ENCODE measurements around the gene SCFD2. TPM values are rescaled to one million over a fixed set of nuclear protein-coding genes. Genes with fewer than 3 reads are reported as not detected.

SCFD2 gene
- total and polyA plus RNA-seq, 2 of the 8 experiments (the other 6 are each of a cell fraction or from before 2014, with no cell fraction given), result 6.2 to 10.2 TPM

DNA sequence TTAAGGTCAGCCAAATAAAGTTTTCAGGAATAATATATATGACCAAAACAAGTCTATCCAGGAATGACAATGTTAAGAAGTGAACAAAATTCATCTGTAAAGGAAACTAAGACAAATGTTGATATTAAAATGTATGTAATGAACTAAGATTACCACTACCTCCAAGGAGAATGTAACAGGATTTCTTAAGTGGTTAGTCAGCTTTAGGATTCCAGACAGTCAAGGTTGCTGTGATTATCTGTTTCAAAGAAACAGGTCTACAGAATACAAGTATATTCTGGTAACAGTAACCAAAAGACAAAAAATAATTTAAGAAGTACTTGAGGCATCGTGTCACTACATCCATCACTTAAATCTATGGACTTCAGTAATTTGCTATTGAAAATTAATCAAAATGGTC is 172.8 kb downstream of the SCFD2 start (continued):
- no peak for TF ChIP-seq TEAD4 (IDR thresholded peaks at IDR 0.05; ENCODE audit: low read depth, low read length)

DNA sequence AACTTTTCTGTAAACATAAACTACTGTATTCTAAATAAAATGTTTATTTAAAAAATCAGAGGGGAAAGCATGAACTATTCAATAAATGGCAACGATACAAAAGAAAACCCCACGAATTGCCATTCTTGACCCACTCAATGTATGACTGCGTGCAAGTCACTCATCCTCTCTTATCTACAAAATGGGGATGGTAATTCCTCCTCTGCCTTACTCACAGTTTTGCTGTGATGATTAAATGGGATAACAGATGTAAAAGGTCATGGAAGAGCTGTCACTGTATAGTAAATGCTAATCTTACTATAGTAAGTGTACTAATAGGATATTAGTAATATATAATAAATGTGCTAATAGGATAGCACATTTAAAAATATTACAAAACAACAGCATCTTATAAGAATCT is 173.4 kb downstream of the SCFD2 start:
- FAIRE-seq (no peak), DNase-seq (ENCODE audit: low read depth in 1 of 2, low spot score in 2 of 2) (no peak)
- H2BK15ac ChIP-seq (ENCODE audit: low read length), result no peak overlapping the region
- H3K23ac ChIP-seq (ENCODE audit: insufficient read length), result no peak overlapping the region
- WGBS, 2 experiments (ENCODE audit: extremely low coverage in 1 of 2, insufficient coverage in 1 of 2, insufficient read length in 1 of 2, insufficient replicate concordance in 2 of 2, low coverage in 1 of 2, low lambda C conversion rate in 2 of 2, missing lambda C conversion rate in 1 of 2), result 96% methylated on average over 3 of the region's 3 CpGs; no CpG with 5 or more reads in 1 of the 2 experiments
- no peak overlapping the region for H3K4me3 ChIP-seq (ENCODE audit: extremely low read depth in 1 of 4, insufficient read depth in 2 of 4, low read depth in 3 of 4, low read length in 4 of 4)
- H3K9ac ChIP-seq (replicated peaks in 1 of 4; ENCODE audit: extremely low read depth in 1 of 4, low read depth in 3 of 4, low read length in 3 of 4), result no peak overlapping the region
- ChIA-PET CTCF (ENCODE audit: partially characterized antibody) (no interaction called here), POLR2A (ENCODE audit: partially characterized antibody) (no interaction called here)
- H3K4me1 ChIP-seq (replicated peaks in 1 of 4; ENCODE audit: control insufficient read depth in 3 of 4, insufficient read depth in 4 of 4, low read length in 3 of 4), result no peaks in the 10 kb centered on the region
- no peak overlapping the region for H3K14ac ChIP-seq (ENCODE audit: insufficient read length)
- no peak overlapping the region for H4K91ac ChIP-seq (replicated peaks; ENCODE audit: insufficient read length, low read length)
- no peak overlapping the region for H4K8ac ChIP-seq (ENCODE audit: extremely low read depth, insufficient read depth, low read length)
- H3K27ac ChIP-seq (ENCODE audit: low read depth, low read length), result no peak overlapping the region
- no peak overlapping the region for H3K4ac ChIP-seq (replicated peaks; ENCODE audit: insufficient read length, low read depth, low read length)
- H3K36me3 ChIP-seq (ENCODE audit: control insufficient read depth in 2 of 4, insufficient read depth in 4 of 4, low read length in 3 of 4), result no peaks in the 10 kb centered on the region
- no peak overlapping the region for H4K5ac ChIP-seq (ENCODE audit: insufficient read length, low read depth, low read length)
- H2BK120ac ChIP-seq (replicated peaks; ENCODE audit: low read depth, low read length), result no peak overlapping the region
- no peak overlapping the region for H3K4me2 ChIP-seq (ENCODE audit: insufficient read depth in 1 of 2, low read depth in 2 of 2, low read length in 2 of 2)
- no peaks in the 10 kb centered on the region for H3K23me2 ChIP-seq (ENCODE audit: low read depth, low read length)
- no peak overlapping the region for H2BK5ac ChIP-seq (ENCODE audit: low read depth, low read length)
- no peak overlapping the region for H2AK5ac ChIP-seq (ENCODE audit: low read depth, low read length)
- no peak overlapping the region for H2AFZ ChIP-seq (ENCODE audit: low read length)
- H2BK20ac ChIP-seq (ENCODE audit: low read length), result no peak overlapping the region
- no peaks in the 10 kb centered on the region for H3K9me3 ChIP-seq (ENCODE audit: insufficient read depth in 2 of 2, low read depth in 1 of 2, low read length in 1 of 2)
- no peak overlapping the region for H3K56ac ChIP-seq (replicated peaks; ENCODE audit: insufficient read length, low read depth, low read length)
- no peak overlapping the region for H2BK12ac ChIP-seq (ENCODE audit: low read depth, low read length)
- no peak overlapping the region for H3K18ac ChIP-seq (ENCODE audit: extremely low read depth, low read length)
- H4K20me1 ChIP-seq (replicated peaks in 1 of 2; ENCODE audit: control insufficient read depth in 1 of 2, insufficient read depth in 2 of 2, low read length in 2 of 2), result no peaks in the 10 kb centered on the region
- H3K79me1 ChIP-seq (ENCODE audit: low read depth, low read length), result no peaks in the 10 kb centered on the region
- no peaks in the 10 kb centered on the region for H3K27me3 ChIP-seq (replicated peaks in 1 of 4; ENCODE audit: control insufficient read depth in 3 of 4, extremely low read depth in 1 of 4, insufficient read depth in 3 of 4, low read length in 3 of 4)
- no peaks in the 10 kb centered on the region for H3K79me2 ChIP-seq (ENCODE audit: control insufficient read depth in 1 of 2, insufficient read depth in 2 of 2, low read length in 2 of 2)
- TF ChIP-seq SRF (IDR thresholded peaks at IDR 0.05; ENCODE audit: low read depth, low read length) (no peak), SUZ12 (IDR thresholded peaks at IDR 0.05; ENCODE audit: low read length) (no peak), RBBP5 (IDR thresholded peaks at IDR 0.05; ENCODE audit: borderline replicate concordance, low read depth, low read length) (no peak), CEBPB (IDR thresholded peaks at IDR 0.05; ENCODE audit: low read depth, low read length) (no peak), YY1 (IDR thresholded peaks at IDR 0.05; ENCODE audit: low read depth, low read length) (no peak), KDM1A (IDR thresholded peaks at IDR 0.05; ENCODE audit: borderline replicate concordance, low read length) (no peak), ZNF274 (IDR thresholded peaks at IDR 0.05; ENCODE audit: borderline replicate concordance, extremely low read depth, low read length) (no peak), TCF12 (IDR thresholded peaks at IDR 0.05; ENCODE audit: low read depth, low read length) (no peak), SP4 (IDR thresholded peaks at IDR 0.05; ENCODE audit: low read length) (no peak), NRF1 (IDR thresholded peaks at IDR 0.05; ENCODE audit: low read depth, low read length) (no peak), CHD2 (IDR thresholded peaks at IDR 0.05; ENCODE audit: low read length) (no peak)
- TF ChIP-seq, protein P1, sequence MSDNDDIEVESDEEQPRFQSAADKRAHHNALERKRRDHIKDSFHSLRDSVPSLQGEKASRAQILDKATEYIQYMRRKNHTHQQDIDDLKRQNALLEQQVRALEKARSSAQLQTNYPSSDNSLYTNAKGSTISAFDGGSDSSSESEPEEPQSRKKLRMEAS (IDR thresholded peaks at IDR 0.05), result no peak

Data from H1 (cell line).